B cell (primary cell): ENCODE measurements around the gene HOXD12. TPM values are rescaled to one million over a fixed set of nuclear protein-coding genes. Genes with fewer than 3 reads are reported as not detected.

Experiments used
- ATAC-seq: fragments of 200-7000 bp; cut with Tn5 transposase; one replicate; pipeline ENCODE4 v1.10.0; 2021; ENCODE audit warnings: low read depth, mild to moderate bottlenecking, moderate number of reproducible peaks, moderate library complexity
- CTCF ChIA-PET: fragments of 350-600 bp; sonication (Branson Sonifier 250); formaldehyde crosslinking; loops from one replicate; lab custom pipeline; 2021; ENCODE audit warnings: antibody characterized with exemption, inconsistent platforms; lab: Charles Lee
- POLR2A ChIA-PET: fragments of 350-600 bp; sonication (Branson Sonifier 250); formaldehyde crosslinking; loops from one replicate; lab custom pipeline; 2021; ENCODE audit warnings: antibody characterized with exemption; lab: Charles Lee
- DNase-seq: peaks from one replicate; pipeline ENCODE4 v3.0.0; 2013
- H2AFZ ChIP-seq: 2 replicates; pipeline ENCODE4 v1.6.1; 2012; ENCODE audit warnings: mild to moderate bottlenecking, low read depth, low read length; ENCODE audit not compliant: insufficient read depth, poor library complexity, severe bottlenecking
- H3K27ac ChIP-seq, 2 donors: 1 replicate in 1 of 2; 2 replicates in 1 of 2; pipeline ENCODE4 v1.5.1; 2012 to 2013; ENCODE audit warnings: low read length in 2 of 2, mild to moderate bottlenecking in 2 of 2, moderate library complexity in 1 of 2
- H3K27me3 ChIP-seq, 4 experiments: fragments of 200-600 bp in 1 of 4; sonication (generic) in 1 of 4; replicated peaks in 1 of 4; 1 replicate in 2 of 4; 2 replicates in 2 of 4; pipeline versions ENCODE4 v1.6.1 to v1.7.0; 2013 to 2016; ENCODE audit warnings: low read length in 3 of 4, mild to moderate bottlenecking in 2 of 4, mixed read lengths in 1 of 4, moderate library complexity in 1 of 4; ENCODE audit not compliant: insufficient read depth in 4 of 4, control insufficient read depth in 3 of 4; ENCODE audit errors: control extremely low read depth in 1 of 4
- H3K36me3 ChIP-seq, 2 experiments: replicated peaks in 1 of 2; 1 replicate in 1 of 2; 2 replicates in 1 of 2; pipeline versions ENCODE4 v1.6.1 to v1.7.1; 2013; ENCODE audit warnings: low read length in 1 of 2; ENCODE audit not compliant: insufficient read depth in 2 of 2, control insufficient read depth in 1 of 2; ENCODE audit errors: control extremely low read depth in 1 of 2, extremely low read depth in 1 of 2
- H3K4me1 ChIP-seq, 2 donors: fragments of 200-600 bp in 1 of 2; sonication (generic) in 1 of 2; 1 replicate in 1 of 2; 2 replicates in 1 of 2; pipeline versions ENCODE4 v1.5.1 to v1.6.1; 2013 to 2017; ENCODE audit warnings: low read length in 2 of 2; ENCODE audit not compliant: control insufficient read depth in 2 of 2, insufficient read depth in 2 of 2
- H3K4me2 ChIP-seq: replicated peaks from 2 replicates; pipeline ENCODE3; 2012; ENCODE audit warnings: mild to moderate bottlenecking, low read depth, low read length; ENCODE audit not compliant: poor library complexity, severe bottlenecking
- H3K4me3 ChIP-seq, 5 experiments: fragments of 200-600 bp in 1 of 5; sonication (generic) in 1 of 5; 1 replicate in 3 of 5; 2 replicates in 2 of 5; pipeline versions ENCODE4 v1.5.1 to v1.7.0; 2011 to 2016; ENCODE audit warnings: low read length in 4 of 5, mild to moderate bottlenecking in 4 of 5, low read depth in 2 of 5, control low read depth in 1 of 5, moderate library complexity in 1 of 5; ENCODE audit not compliant: insufficient read depth in 1 of 5; ENCODE audit errors: control extremely low read depth in 1 of 5, extremely low read depth in 1 of 5
- H3K79me2 ChIP-seq: fragments of 200-600 bp; sonication (generic); one replicate; pipeline ENCODE4 v1.6.0; 2016; ENCODE audit warnings: low read length; ENCODE audit not compliant: control insufficient read depth, insufficient read depth
- H3K9ac ChIP-seq: fragments of 200-600 bp; sonication (generic); 2 replicates; pipeline ENCODE4 v1.6.1; 2017; ENCODE audit warnings: mild to moderate bottlenecking, low read length, moderate library complexity
- H3K9me3 ChIP-seq, 3 donors: one replicate each; pipeline versions ENCODE4 v1.6.1 to v1.7.1; 2013; ENCODE audit warnings: low read length in 2 of 3; ENCODE audit not compliant: control insufficient read depth in 2 of 3, insufficient read depth in 1 of 3; ENCODE audit errors: control extremely low read depth in 1 of 3
- H4K20me1 ChIP-seq: 2 replicates; pipeline ENCODE4 v1.6.0; 2012; ENCODE audit warnings: mild to moderate bottlenecking, low read length; ENCODE audit not compliant: insufficient read depth, control insufficient read depth, poor library complexity, severe bottlenecking
- H3K27ac Mint-ChIP-seq: one replicate; pipeline ENCODE4 v1.8.0; 2021; ENCODE audit warnings: mixed read lengths
- H3K27me3 Mint-ChIP-seq: one replicate; pipeline ENCODE4 v1.8.0; 2021; ENCODE audit warnings: mixed read lengths
- H3K4me1 Mint-ChIP-seq: one replicate; pipeline ENCODE4 v1.8.0; 2021; ENCODE audit warnings: mixed read lengths
- H3K4me3 Mint-ChIP-seq: one replicate; pipeline ENCODE4 v1.8.0; 2021; ENCODE audit warnings: mixed read lengths
- H3K9me3 Mint-ChIP-seq: one replicate; pipeline ENCODE4 v1.8.0; 2022; ENCODE audit warnings: mixed read lengths; ENCODE audit not compliant: insufficient read depth
- CTCF ChIP-seq: fragments of 200-600 bp; IDR thresholded peaks from one replicate; pipeline ENCODE4 v1.8.0; 2022; ENCODE audit warnings: antibody characterized with exemption, mild to moderate bottlenecking
- EZH2 ChIP-seq: IDR thresholded peaks from 2 replicates; pipeline ENCODE4 v1.6.1; 2012; ENCODE audit warnings: borderline replicate concordance, low read depth, mild to moderate bottlenecking, moderate library complexity, low read length; ENCODE audit not compliant: insufficient read depth, poor library complexity, severe bottlenecking
- WGBS: methylation state at CpG from one replicate; pipeline ENCODE4 v1.1.5; 2013; ENCODE audit warnings: missing lambda C conversion rate; ENCODE audit not compliant: insufficient coverage; 5-methylcytosine and 5-hydroxymethylcytosine counted together
- intact Hi-C: fragments of 100-400 bp; cut with micrococcal nuclease; formaldehyde crosslinking; loops from one replicate; pipeline ENCODE4 v1.10.0; 2022
- polyA plus RNA-seq: library from polyadenylated mRNA; depleted of rRNA; stranded (reverse); fragments of >200 nt; gene quantifications from 2 replicates; pipeline ENCODE4 v1.2.3, GENCODE V29; 2012
- total RNA-seq, 2 donors: library from RNA; stranded (reverse); fragments of 120-200 nt in 1 of 2; gene quantifications; 1 replicate in 1 of 2; 2 replicates in 1 of 2; pipeline versions ENCODE4 v1.2.3 to v1.2.4, GENCODE V29; 2013 to 2022

The HOXD12 gene
- total and polyA plus RNA-seq, 2 donors (not counting 1 experiment from before 2014, with no cell fraction given) = not detected

GRCh38 chr2:176066645-176067588 is 32.7 kb upstream of the HOXD12 start:
- DNase-seq = peak; percentile 4
- Histone ChIP-seq H3K9ac (no peak overlapping the region), H3K36me3 (no peaks in the 10 kb centered on the region), H3K4me2 (peak overlapping the region; percentile 35), H3K79me2 (no peaks in the 10 kb centered on the region), H3K27ac (no peak overlapping the region), H4K20me1 (no peaks in the 10 kb centered on the region), H2AFZ (no peak overlapping the region), H3K9me3 (peaks cover 0 to 26% (median 0%) of the 10 kb centered on the region in 3 donors), H3K4me3 (no peak overlapping the region), H3K27me3 (peaks cover 0 to 60% (median 48%) of the 10 kb centered on the region in 4 experiments), H3K4me1 (peaks cover 10 to 11% of the 10 kb centered on the region in 2 donors)
- Mint-ChIP-seq H3K27ac (no peak overlapping the region), H3K27me3 (peaks cover 67% of the 10 kb centered on the region), H3K4me1 (peaks cover 7% of the 10 kb centered on the region), H3K4me3 (no peak overlapping the region), H3K9me3 (no peaks in the 10 kb centered on the region)
- ChIA-PET CTCF (no interaction called here), POLR2A (no interaction called here)
- no peak for ATAC-seq
- intact Hi-C loops = no loop called here
- TF ChIP-seq CTCF (no peak), EZH2 (no peak)
- WGBS = 9% methylated on average over 54 of the region's 56 CpGs
